Neural crest cell (in vitro differentiated cells): ENCODE data around the gene SCAF1. TPM values are rescaled to one million over a fixed set of nuclear protein-coding genes. Genes with fewer than 3 reads are reported as not detected.

Source experiments
- DNase-seq: peaks from one replicate; pipeline ENCODE4 v3.0.0; 2021; ENCODE audit warnings: low read depth, mixed read lengths, low spot score
- H3K27ac Mint-ChIP-seq: one replicate; pipeline ENCODE4 v1.8.0; 2021; ENCODE audit warnings: mild to moderate bottlenecking, mixed read lengths; ENCODE audit not compliant: unreplicated experiment
- H3K27me3 Mint-ChIP-seq: 2 replicates; pipeline ENCODE4 v1.8.0; 2021; ENCODE audit warnings: low read depth, mild to moderate bottlenecking, mixed read lengths
- H3K36me3 Mint-ChIP-seq: 2 replicates; pipeline ENCODE4 v1.8.0; 2021; ENCODE audit warnings: low read depth, mild to moderate bottlenecking, mixed read lengths
- H3K4me1 Mint-ChIP-seq: 2 replicates; pipeline ENCODE4 v1.8.0; 2021; ENCODE audit warnings: mixed read lengths
- H3K4me3 Mint-ChIP-seq: one replicate; pipeline ENCODE4 v1.8.0; 2021; ENCODE audit warnings: mild to moderate bottlenecking, mixed read lengths
- H3K9me3 Mint-ChIP-seq: 2 replicates; pipeline ENCODE4 v1.8.0; 2021; ENCODE audit warnings: mixed read lengths
- total RNA-seq: library from RNA; stranded (reverse); gene quantifications from 2 replicates; pipeline ENCODE4 v1.2.1, GENCODE V29; 2021
- TF ChIP-seq, protein P1 (sequence below): fragments of 200-600 bp; sonication (generic); conservative IDR thresholded peaks from 2 replicates; pipeline ENCODE4 v1.5.0; 2021; ENCODE audit warnings: antibody characterized with exemption, mild to moderate bottlenecking

Gene SCAF1
- total RNA-seq, 1 donor from 2014 or later, result 91.9 TPM

DNA sequence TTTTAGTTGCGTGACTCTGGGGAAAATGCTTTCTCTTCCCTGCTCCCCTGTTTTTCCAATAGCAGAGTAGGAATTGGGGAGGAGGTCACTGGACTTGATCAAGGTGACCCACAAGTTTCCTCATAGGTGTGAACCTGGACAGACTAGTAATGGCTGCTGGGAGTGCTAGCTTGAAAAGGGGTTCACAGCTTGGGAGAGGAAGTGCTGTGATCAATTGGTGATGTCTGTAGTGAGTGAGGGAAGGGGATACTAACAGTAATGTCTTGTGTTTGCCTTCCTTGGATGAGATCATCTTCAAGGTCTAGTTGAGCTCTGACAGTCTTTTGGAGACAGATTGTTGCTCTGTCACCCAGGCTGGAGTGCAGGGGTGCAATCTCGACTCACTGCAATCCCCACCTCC, 25.5 kb downstream of the SCAF1 start:
- Mint-ChIP-seq H3K4me3 (peak overlapping the region; percentile 98), H3K9me3 (no peaks in the 10 kb centered on the region), H3K27me3 (peaks cover 10% of the 10 kb centered on the region), H3K27ac (peak overlapping the region; percentile 57), H3K36me3 (peaks cover 5% of the 10 kb centered on the region), H3K4me1 (peaks cover 50% of the 10 kb centered on the region)
- TF ChIP-seq, protein P1, sequence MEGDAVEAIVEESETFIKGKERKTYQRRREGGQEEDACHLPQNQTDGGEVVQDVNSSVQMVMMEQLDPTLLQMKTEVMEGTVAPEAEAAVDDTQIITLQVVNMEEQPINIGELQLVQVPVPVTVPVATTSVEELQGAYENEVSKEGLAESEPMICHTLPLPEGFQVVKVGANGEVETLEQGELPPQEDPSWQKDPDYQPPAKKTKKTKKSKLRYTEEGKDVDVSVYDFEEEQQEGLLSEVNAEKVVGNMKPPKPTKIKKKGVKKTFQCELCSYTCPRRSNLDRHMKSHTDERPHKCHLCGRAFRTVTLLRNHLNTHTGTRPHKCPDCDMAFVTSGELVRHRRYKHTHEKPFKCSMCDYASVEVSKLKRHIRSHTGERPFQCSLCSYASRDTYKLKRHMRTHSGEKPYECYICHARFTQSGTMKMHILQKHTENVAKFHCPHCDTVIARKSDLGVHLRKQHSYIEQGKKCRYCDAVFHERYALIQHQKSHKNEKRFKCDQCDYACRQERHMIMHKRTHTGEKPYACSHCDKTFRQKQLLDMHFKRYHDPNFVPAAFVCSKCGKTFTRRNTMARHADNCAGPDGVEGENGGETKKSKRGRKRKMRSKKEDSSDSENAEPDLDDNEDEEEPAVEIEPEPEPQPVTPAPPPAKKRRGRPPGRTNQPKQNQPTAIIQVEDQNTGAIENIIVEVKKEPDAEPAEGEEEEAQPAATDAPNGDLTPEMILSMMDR, result no peak
- no peak for DNase-seq

DNA sequence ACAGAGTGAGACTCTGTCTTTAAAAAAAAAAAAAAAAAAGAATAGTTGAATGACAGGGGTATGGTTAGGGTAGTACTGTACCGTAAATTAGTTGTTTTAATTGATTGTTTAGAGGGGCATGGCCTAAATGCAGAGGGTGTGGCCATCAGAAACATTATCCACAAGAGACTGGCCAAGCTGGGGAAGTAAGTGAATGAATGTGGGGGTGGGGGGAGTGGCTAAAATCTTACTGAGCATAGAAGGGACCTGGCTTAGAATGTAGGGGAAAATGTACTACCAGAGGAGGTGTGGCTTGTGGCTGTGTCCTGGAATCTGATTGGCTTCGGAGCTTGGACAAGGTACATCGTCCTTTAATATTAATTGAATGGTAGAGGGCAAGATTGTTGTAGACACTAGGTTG, 27.5 kb downstream of the SCAF1 start:
- Mint-ChIP-seq H3K4me3 (peak overlapping the region; percentile 70), H3K9me3 (no peaks in the 10 kb centered on the region), H3K27me3 (peaks cover 10% of the 10 kb centered on the region), H3K36me3 (peaks cover 5% of the 10 kb centered on the region), H3K4me1 (peaks cover 43% of the 10 kb centered on the region), H3K27ac (no peak overlapping the region)
- TF ChIP-seq, protein P1, result no peak
- DNase-seq, result no peak

DNA sequence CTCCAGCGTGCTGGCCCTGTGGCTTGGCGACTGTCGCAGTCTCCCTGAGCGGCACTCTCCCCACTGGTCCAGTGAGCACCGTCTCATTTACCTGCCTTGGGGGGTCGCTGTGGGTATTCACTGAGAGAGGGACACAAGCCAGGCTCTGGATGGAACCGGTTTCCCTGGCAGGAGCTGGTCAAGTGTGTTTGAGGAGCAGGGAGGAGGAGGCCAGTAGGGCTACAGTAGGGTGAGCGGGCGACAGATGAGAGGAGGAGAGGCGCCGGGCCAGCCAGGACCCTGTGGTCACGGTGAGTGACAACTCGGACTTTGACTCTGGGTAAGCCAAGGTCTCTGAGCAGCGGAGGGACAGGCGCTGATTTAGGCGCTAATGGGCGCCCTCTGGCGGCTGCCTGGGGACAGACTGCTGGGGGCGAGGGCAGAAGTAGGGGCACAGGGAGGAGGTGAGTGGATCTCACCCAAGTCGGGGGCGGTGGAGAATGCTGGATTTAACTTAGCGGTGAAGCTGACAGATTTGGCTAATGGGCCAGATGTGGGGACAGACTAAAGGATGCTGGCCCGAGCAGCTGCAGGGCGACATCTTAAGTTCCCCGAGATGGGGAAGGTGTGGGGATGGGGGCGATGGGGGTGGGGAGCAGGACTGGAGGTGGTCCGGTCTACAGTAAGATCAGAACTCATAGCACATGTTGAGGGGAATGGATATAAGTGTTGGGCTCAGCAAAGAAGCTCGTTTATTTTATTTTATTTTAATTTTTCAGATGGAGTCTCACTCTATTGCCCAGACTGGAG, 30.3 kb downstream of the SCAF1 start:
- Mint-ChIP-seq H3K27me3 (peaks cover 4% of the 10 kb centered on the region), H3K27ac (peak overlapping the region; percentile 81), H3K36me3 (peaks cover 5% of the 10 kb centered on the region), H3K4me1 (peaks cover 24% of the 10 kb centered on the region), H3K9me3 (no peaks in the 10 kb centered on the region), H3K4me3 (peak overlapping the region; percentile 87)
- peak; percentile 83 for DNase-seq
- TF ChIP-seq, protein P1, result peak; percentile 92

DNA sequence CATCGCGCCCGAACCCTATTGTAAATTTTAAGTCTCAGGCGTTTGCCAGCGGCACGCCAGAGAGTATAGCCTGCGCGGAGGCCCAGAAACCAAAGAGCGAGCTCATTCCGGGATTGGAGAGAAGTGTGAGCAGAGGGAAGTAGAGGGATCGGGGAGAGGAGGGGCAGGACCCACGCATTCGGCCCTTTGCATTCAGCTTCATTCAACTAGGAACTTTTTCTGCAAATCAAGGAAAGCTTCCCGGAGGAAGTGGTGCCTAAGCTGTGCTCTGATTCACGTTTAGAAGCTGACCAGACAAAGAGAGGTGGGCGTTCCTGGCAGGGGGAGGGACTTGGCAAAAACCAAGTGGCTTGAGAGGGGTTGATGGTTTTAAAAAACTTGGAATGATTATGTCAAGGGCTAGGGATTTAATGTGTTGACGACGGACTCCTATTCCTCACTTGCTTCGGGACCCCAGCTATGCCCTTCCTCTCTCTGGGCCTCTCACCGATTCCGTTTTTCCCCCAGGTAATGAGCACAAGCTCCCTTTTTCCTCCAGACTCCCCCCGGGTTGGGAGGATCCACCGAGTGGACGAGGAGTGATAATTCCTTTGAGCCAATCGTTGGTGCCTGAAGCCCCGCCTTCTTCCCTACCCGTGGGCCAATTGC, 34.3 kb downstream of the SCAF1 start:
- Mint-ChIP-seq H3K27me3 (peaks cover 6% of the 10 kb centered on the region), H3K36me3 (peaks cover 6% of the 10 kb centered on the region), H3K4me1 (peaks cover 43% of the 10 kb centered on the region), H3K9me3 (no peaks in the 10 kb centered on the region), H3K4me3 (peak overlapping the region; percentile 100), H3K27ac (peak overlapping the region; percentile 100)
- peak; percentile 97 for DNase-seq
- TF ChIP-seq, protein P1, result no peak

DNA sequence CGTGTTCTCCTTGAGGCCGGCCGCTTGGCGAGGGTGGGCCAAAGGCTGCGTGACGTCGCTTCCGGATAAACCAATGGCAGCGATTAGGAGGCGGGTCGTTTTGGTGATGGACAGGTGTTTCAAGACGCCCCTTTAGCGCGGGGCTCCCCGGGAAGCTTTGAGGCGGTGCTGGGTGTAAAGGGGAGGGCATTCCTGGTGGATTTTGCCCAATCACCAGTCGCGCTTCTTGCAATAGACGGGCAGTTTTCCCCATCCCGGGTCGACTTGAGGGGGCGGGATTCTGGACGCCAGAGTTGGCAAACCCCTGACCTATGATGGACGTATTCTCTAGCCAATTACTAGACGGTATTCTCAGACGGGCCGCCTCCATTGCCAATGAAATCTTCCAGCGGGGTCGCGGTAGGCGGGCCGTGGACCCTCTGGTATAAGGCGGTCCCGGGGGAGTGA, 34.8 kb downstream of the SCAF1 start:
- TF ChIP-seq, protein P1, result no peak
- Mint-ChIP-seq H3K4me1 (peaks cover 41% of the 10 kb centered on the region), H3K27ac (peak overlapping the region; percentile 100), H3K27me3 (peaks cover 6% of the 10 kb centered on the region), H3K9me3 (no peaks in the 10 kb centered on the region), H3K4me3 (peak overlapping the region; percentile 100), H3K36me3 (peaks cover 6% of the 10 kb centered on the region)
- DNase-seq, result peak; percentile 97
